Fibroblast of the aortic adventitia (primary cell): ENCODE data around the gene TMEM198. TPM values are rescaled to one million over a fixed set of nuclear protein-coding genes. Genes with fewer than 3 reads are reported as not detected.

Experiments used
- DNase-seq: peaks from one replicate; pipeline ENCODE4 v3.0.0-alpha.2; 2010; ENCODE audit warnings: low read depth
- H3K4me3 ChIP-seq: 2 replicates; pipeline ENCODE4 v1.5.1; 2011; ENCODE audit warnings: low read depth, mild to moderate bottlenecking, control low read depth, low read length, moderate library complexity
- total RNA-seq: library from RNA; depleted of rRNA; stranded (reverse); fragments of >200 nt; gene quantifications from 2 replicates; pipeline ENCODE4 v1.2.3, GENCODE V29; 2012; ENCODE audit warnings: low replicate concordance
- TF ChIP-seq, protein P1 (sequence below): IDR thresholded peaks from 2 replicates; pipeline ENCODE4 v1.5.1; 2011; ENCODE audit warnings: mild to moderate bottlenecking, low read length, control low read depth, inconsistent platforms; ENCODE audit not compliant: insufficient read depth

Gene TMEM198
- total RNA-seq, 1 donor, result 1.1 TPM

GRCh38 chr2:219569041-219569440, 25.2 kb downstream of the TMEM198 start:
- TF ChIP-seq, protein P1, sequence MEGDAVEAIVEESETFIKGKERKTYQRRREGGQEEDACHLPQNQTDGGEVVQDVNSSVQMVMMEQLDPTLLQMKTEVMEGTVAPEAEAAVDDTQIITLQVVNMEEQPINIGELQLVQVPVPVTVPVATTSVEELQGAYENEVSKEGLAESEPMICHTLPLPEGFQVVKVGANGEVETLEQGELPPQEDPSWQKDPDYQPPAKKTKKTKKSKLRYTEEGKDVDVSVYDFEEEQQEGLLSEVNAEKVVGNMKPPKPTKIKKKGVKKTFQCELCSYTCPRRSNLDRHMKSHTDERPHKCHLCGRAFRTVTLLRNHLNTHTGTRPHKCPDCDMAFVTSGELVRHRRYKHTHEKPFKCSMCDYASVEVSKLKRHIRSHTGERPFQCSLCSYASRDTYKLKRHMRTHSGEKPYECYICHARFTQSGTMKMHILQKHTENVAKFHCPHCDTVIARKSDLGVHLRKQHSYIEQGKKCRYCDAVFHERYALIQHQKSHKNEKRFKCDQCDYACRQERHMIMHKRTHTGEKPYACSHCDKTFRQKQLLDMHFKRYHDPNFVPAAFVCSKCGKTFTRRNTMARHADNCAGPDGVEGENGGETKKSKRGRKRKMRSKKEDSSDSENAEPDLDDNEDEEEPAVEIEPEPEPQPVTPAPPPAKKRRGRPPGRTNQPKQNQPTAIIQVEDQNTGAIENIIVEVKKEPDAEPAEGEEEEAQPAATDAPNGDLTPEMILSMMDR, result no peak
- no peak for DNase-seq
- no peak overlapping the region for H3K4me3 ChIP-seq

- DNase-seq, result no peak
- TF ChIP-seq, protein P1, result no peak
- H3K4me3 ChIP-seq, result peak overlapping the region; percentile 74
Observed at GRCh38 chr2:219569635-219570034, 25.8 kb downstream of the TMEM198 start.

- TF ChIP-seq, protein P1, result no peak
- peak; percentile 14 for DNase-seq
- H3K4me3 ChIP-seq, result peak overlapping the region; percentile 74
Observed at GRCh38 chr2:219570194-219570923, 26.5 kb downstream of the TMEM198 start.

- peak overlapping the region; percentile 74 for H3K4me3 ChIP-seq
- TF ChIP-seq, protein P1, result no peak
- DNase-seq, result no peak
Observed at GRCh38 chr2:219570924-219571310, 27.1 kb downstream of the TMEM198 start.

DNA sequence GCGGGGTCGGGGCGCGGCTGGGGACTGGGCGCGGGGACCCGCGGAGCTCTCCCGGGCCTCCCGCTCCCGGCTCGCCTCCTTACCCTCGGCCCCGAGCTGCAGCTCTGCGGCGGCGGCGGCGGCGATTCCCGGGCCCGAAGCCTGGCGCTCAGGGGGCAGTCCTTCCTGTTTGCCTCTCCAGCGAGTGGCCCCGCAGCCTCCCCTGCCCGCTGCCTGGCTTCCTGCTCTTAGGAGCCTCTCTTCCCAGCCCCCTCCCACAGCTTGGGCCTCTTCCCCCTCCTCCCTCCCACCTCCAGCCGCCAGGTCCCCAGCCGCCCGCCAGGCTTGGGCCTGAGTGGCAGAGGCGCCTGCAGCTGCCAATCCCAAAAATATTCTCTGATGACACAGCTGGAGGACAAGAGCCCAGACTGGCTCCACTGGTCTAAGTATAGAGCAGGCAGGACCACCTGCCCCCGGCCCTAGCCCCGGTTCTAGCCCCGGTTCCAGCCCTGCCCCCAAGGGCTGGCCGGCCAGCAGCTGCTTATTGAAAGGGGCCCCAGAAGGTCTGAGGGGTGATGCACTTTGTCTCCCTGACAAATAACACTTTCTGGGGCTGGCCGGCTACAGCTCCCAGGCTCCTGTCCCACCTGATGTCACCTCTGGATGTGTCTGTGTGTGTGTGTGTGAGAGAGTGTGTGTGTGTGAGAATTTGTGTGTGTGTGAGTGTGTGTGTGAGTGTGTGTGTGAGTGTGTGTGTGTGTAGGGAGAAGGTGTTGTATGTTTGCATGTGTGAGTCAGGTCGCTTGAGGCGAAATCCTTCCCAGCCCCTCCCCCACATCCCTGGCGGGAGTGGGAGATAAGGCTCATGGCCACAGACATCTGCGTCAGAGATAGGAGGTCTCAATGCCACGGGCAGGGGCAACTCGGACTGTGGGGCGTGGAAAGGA, 27.7 kb downstream of the TMEM198 start, which contains the start of gene OBSL1:
Gene OBSL1, minus strand, starts transcription at position 229 of the 926 bp plus-strand sequence. CDS start 307 bp downstream, outside the sequence.
- H3K4me3 ChIP-seq, result peak within 1 kb of the TSS; percentile 74
- peak; percentile 69 for DNase-seq
- TF ChIP-seq, protein P1, result no peak

GRCh38 chr2:219572237-219573001, 28.6 kb downstream of the TMEM198 start, which contains the start of gene INHA:
Gene INHA, plus strand, starts transcription at chr2:219572310. Its CDS starts 65 bp downstream, at chr2:219572375.
- DNase-seq, result no peak
- TF ChIP-seq, protein P1, result no peak

More at GRCh38 chr2:219572237-219573001, 28.6 kb downstream of the TMEM198 start, which contains the start of gene INHA:
- peak within 1 kb of the TSS; percentile 74 for H3K4me3 ChIP-seq
